Liver (tissue), 9 donors: Measurements from ENCODE around the gene AP1S1. TPM values are rescaled to one million over a fixed set of nuclear protein-coding genes. Genes with fewer than 3 reads are reported as not detected.
"Not testable (repeated sequence)": the region's sequence is repeated elsewhere in the genome, so short reads cannot be mapped to it uniquely, and the experiment has no call there.

Source experiments
- DNase-seq: peaks from one replicate; pipeline ENCODE4 v3.0.0-alpha.2; 2017; ENCODE audit warnings: low spot score
- H3K27ac ChIP-seq, 2 donors: one replicate each; pipeline ENCODE4 v1.7.0; 2013; ENCODE audit warnings: inconsistent platforms in 2 of 2, low read length in 2 of 2, control low read depth in 1 of 2, low read depth in 1 of 2, mild to moderate bottlenecking in 1 of 2
- H3K27me3 ChIP-seq, 4 donors: one replicate each; pipeline versions ENCODE4 v1.6.1 to v1.7.0; 2013; ENCODE audit warnings: low read length in 3 of 4, inconsistent platforms in 1 of 4, mild to moderate bottlenecking in 1 of 4, moderate library complexity in 1 of 4; ENCODE audit not compliant: control insufficient read depth in 4 of 4, insufficient read depth in 4 of 4
- H3K36me3 ChIP-seq, 4 donors: one replicate each; pipeline versions ENCODE4 v1.6.1 to v1.7.0; 2013; ENCODE audit warnings: low read length in 3 of 4, mild to moderate bottlenecking in 3 of 4, low read depth in 1 of 4, moderate library complexity in 1 of 4; ENCODE audit not compliant: control insufficient read depth in 4 of 4, insufficient read depth in 3 of 4
- H3K4me1 ChIP-seq, 4 donors: one replicate each; pipeline versions ENCODE4 v1.6.1 to v1.7.0; 2013; ENCODE audit warnings: low read length in 3 of 4, mild to moderate bottlenecking in 3 of 4, moderate library complexity in 1 of 4; ENCODE audit not compliant: control insufficient read depth in 4 of 4, insufficient read depth in 4 of 4
- H3K4me3 ChIP-seq, 3 donors: one replicate each; pipeline versions ENCODE4 v1.6.1 to v1.7.0; 2013; ENCODE audit warnings: low read length in 3 of 3, control low read depth in 1 of 3, low read depth in 1 of 3, mild to moderate bottlenecking in 1 of 3
- H3K9ac ChIP-seq, 2 donors: one replicate each; pipeline ENCODE4 v1.7.0; 2013; ENCODE audit warnings: low read length in 2 of 2, mild to moderate bottlenecking in 2 of 2, moderate library complexity in 2 of 2, control low read depth in 1 of 2, low read depth in 1 of 2
- H3K9me3 ChIP-seq, 4 donors: one replicate each; pipeline versions ENCODE4 v1.6.1 to v1.7.0; 2013; ENCODE audit warnings: low read length in 3 of 4; ENCODE audit not compliant: control insufficient read depth in 4 of 4
- ATF3 ChIP-seq: IDR thresholded peaks from 2 replicates; pipeline ENCODE4 v1.6.1; 2016; ENCODE audit warnings: antibody characterized with exemption
- EGR1 ChIP-seq, 2 donors: IDR thresholded peaks; 2 replicates each; pipeline ENCODE4 v1.6.1; 2016 to 2018; ENCODE audit warnings: antibody characterized with exemption in 2 of 2, low read depth in 2 of 2
- FOXA1 ChIP-seq: IDR thresholded peaks from 2 replicates; pipeline ENCODE4 v1.6.1; 2016; ENCODE audit warnings: antibody characterized with exemption
- FOXA2 ChIP-seq: IDR thresholded peaks from 2 replicates; pipeline ENCODE4 v1.6.1; 2016; ENCODE audit warnings: antibody characterized with exemption
- GABPA ChIP-seq, 2 donors: IDR thresholded peaks in 1 of 2; conservative IDR thresholded peaks in 1 of 2; 2 replicates each; pipeline ENCODE4 v1.6.1; 2016; ENCODE audit warnings: antibody characterized with exemption in 2 of 2, mild to moderate bottlenecking in 1 of 2, moderate library complexity in 1 of 2
- HNF4A ChIP-seq, 2 donors: conservative IDR thresholded peaks; 2 replicates each; pipeline ENCODE4 v1.6.1; 2016; ENCODE audit warnings: antibody characterized with exemption in 2 of 2, mild to moderate bottlenecking in 2 of 2
- HNF4G ChIP-seq: IDR thresholded peaks from 2 replicates; pipeline ENCODE4 v1.6.1; 2016; ENCODE audit warnings: antibody characterized with exemption
- JUND ChIP-seq, 2 donors: IDR thresholded peaks; 2 replicates each; pipeline ENCODE4 v1.6.1; 2016; ENCODE audit warnings: antibody characterized with exemption in 2 of 2
- NR2F2 ChIP-seq: IDR thresholded peaks from 2 replicates; pipeline ENCODE4 v1.6.1; 2016; ENCODE audit warnings: antibody characterized with exemption
- RAD21 ChIP-seq, 2 donors: IDR thresholded peaks; 2 replicates each; pipeline ENCODE4 v1.6.1; 2016; ENCODE audit warnings: antibody characterized with exemption in 2 of 2, mild to moderate bottlenecking in 2 of 2
- REST ChIP-seq: IDR thresholded peaks from 2 replicates; pipeline ENCODE4 v1.6.1; 2016; ENCODE audit warnings: antibody characterized with exemption, mild to moderate bottlenecking
- RXRA ChIP-seq, 2 donors: IDR thresholded peaks; 2 replicates each; pipeline ENCODE4 v1.6.1; 2017 to 2018; ENCODE audit warnings: antibody characterized with exemption in 2 of 2, mild to moderate bottlenecking in 1 of 2
- TAF1 ChIP-seq: conservative IDR thresholded peaks from 2 replicates; pipeline ENCODE4 v1.6.1; 2016; ENCODE audit warnings: antibody characterized with exemption, mild to moderate bottlenecking
- YY1 ChIP-seq: IDR thresholded peaks from 2 replicates; pipeline ENCODE4 v1.6.1; 2016; ENCODE audit warnings: antibody characterized with exemption, mild to moderate bottlenecking
- ZBTB33 ChIP-seq: IDR thresholded peaks from 2 replicates; pipeline ENCODE4 v1.6.1; 2016; ENCODE audit warnings: antibody characterized with exemption
- WGBS: extraction: QIAGEN DNeasy Blood & Tissue Kit; methylation state at CpG from one replicate; pipeline ENCODE4 v1.1.7; 2013; 5-methylcytosine and 5-hydroxymethylcytosine counted together
- polyA plus RNA-seq, 2 donors: library from polyadenylated mRNA; stranded (reverse) in 1 of 2; unstranded in 1 of 2; fragments of 200-250 nt in 1 of 2; fragments of >200 nt in 1 of 2; fragmentation: Nextera tagmentation in 1 of 2; extraction: Ambion mirVana in 1 of 2; gene quantifications; one replicate each; pipeline versions ENCODE4 v1.2.1 to v1.2.3, GENCODE V29; 2013 to 2015
- total RNA-seq, 2 donors: library from RNA; depleted of rRNA; stranded (reverse); fragments of >200 nt; gene quantifications; one replicate each; pipeline ENCODE4 v1.2.3, GENCODE V29; 2014
- TF ChIP-seq, protein P1 (sequence below): IDR thresholded peaks from 2 replicates; pipeline ENCODE4 v1.6.1; 2016; ENCODE audit warnings: antibody characterized with exemption
- donor health status: healthy.
- donor health status: healthy.
- donor health status: healthy.
- donor health status: healthy.
- donor health status: healthy.

AP1S1 gene
- total and polyA plus RNA-seq, 4 donors = 13.8 to 25.7 (median 22.0) TPM

- Histone ChIP-seq H3K27me3 (no peaks in the 10 kb centered on the region), H3K9ac (no peak overlapping the region), H3K36me3 (no peaks in the 10 kb centered on the region), H3K4me3 (no peak overlapping the region), H3K9me3 (no peaks in the 10 kb centered on the region), H3K4me1 (peaks cover 8 to 34% (median 21%) of the 10 kb centered on the region in 4 donors), H3K27ac (peak overlapping the region; percentile 85 to 98)
- DNase-seq = no peak
- WGBS = 62% methylated on average over 3 of the region's 3 CpGs
- TF ChIP-seq RXRA (IDR thresholded peaks at IDR 0.05) = no peak
- no peak for TF ChIP-seq EGR1 (IDR thresholded peaks at IDR 0.05; ENCODE audit: low read depth in 2 of 2)
- no peak for TF ChIP-seq RAD21 (IDR thresholded peaks at IDR 0.05)
- no peak for TF ChIP-seq ZBTB33
- TF ChIP-seq, protein P1, sequence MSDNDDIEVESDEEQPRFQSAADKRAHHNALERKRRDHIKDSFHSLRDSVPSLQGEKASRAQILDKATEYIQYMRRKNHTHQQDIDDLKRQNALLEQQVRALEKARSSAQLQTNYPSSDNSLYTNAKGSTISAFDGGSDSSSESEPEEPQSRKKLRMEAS = no peak
- no peak for TF ChIP-seq REST
- TF ChIP-seq HNF4G = no peak
- TF ChIP-seq HNF4A (conservative IDR thresholded peaks at IDR 0.05) = no peak
- TF ChIP-seq TAF1 = no peak
- TF ChIP-seq JUND (IDR thresholded peaks at IDR 0.05) = no peak
- no peak for TF ChIP-seq ATF3
- TF ChIP-seq FOXA1 = no peak
- no peak for TF ChIP-seq FOXA2
- TF ChIP-seq YY1 = no peak
These were observed 49.5 kb upstream of the AP1S1 start for GRCh38 chr7:101104799-101105198.

GRCh38 chr7:101105248-101105647 lies 49.0 kb upstream of the AP1S1 start:
- peak overlapping the region; percentile 85 to 98 for H3K27ac ChIP-seq
- not testable (repeated sequence) for H3K9me3 ChIP-seq, H3K9ac ChIP-seq, H3K27me3 ChIP-seq, DNase-seq, H3K4me3 ChIP-seq, H3K36me3 ChIP-seq
- H3K4me1 ChIP-seq = peaks cover 5 to 30% (median 18%) of the 10 kb centered on the region in 4 donors
- WGBS = 83% methylated on average over 5 of the region's 5 CpGs

GRCh38 chr7:101106386-101106785 lies 47.9 kb upstream of the AP1S1 start:
- 89% methylated on average over 7 of the region's 7 CpGs for WGBS
- TF ChIP-seq RXRA (IDR thresholded peaks at IDR 0.05) (no peak), HNF4A (conservative IDR thresholded peaks at IDR 0.05) (no peak), FOXA2 (no peak), JUND (IDR thresholded peaks at IDR 0.05) (no peak), NR2F2 (no peak), YY1 (no peak), FOXA1 (no peak), REST (no peak), EGR1 (IDR thresholded peaks at IDR 0.05; ENCODE audit: low read depth in 2 of 2) (no peak), GABPA (IDR thresholded peaks at IDR 0.05 in 1 of 2, conservative IDR thresholded peaks at IDR 0.05 in 1 of 2) (no peak), HNF4G (no peak)
- TF ChIP-seq, protein P1 = no peak

More at GRCh38 chr7:101106386-101106785, 47.9 kb upstream of the AP1S1 start:
- Histone ChIP-seq H3K9me3 (no peaks in the 10 kb centered on the region), H3K4me1 (peaks cover 2 to 28% (median 14%) of the 10 kb centered on the region in 4 donors), H3K9ac (no peak overlapping the region), H3K27ac (no peak overlapping the region), H3K36me3 (no peaks in the 10 kb centered on the region), H3K4me3 (no peak overlapping the region), H3K27me3 (no peaks in the 10 kb centered on the region)
- no peak for DNase-seq
